ENCODE data around the gene PRM2.

The PRM2 gene

GRCh38 chr16:11319529-11320146, 43.4 kb upstream of the PRM2 start:
- no peak overlapping the region for H3K27ac ChIP-seq
- TF ChIP-seq CTCF (IDR thresholded peaks at IDR 0.05), result no peak
- no peak for TF ChIP-seq ZFX (IDR thresholded peaks at IDR 0.05; ENCODE audit: borderline replicate concordance)

- TF ChIP-seq ZFX (IDR thresholded peaks at IDR 0.05; ENCODE audit: borderline replicate concordance), result no peak
- TF ChIP-seq CTCF (IDR thresholded peaks at IDR 0.05), result no peak
- H3K27ac ChIP-seq, result no peak overlapping the region
Measured at GRCh38 chr16:11318817-11319216, 42.5 kb upstream of the PRM2 start.

GRCh38 chr16:11316331-11317015, 40.2 kb upstream of the PRM2 start:
- H3K27ac ChIP-seq, result no peak overlapping the region
- no peak for TF ChIP-seq ZFX (IDR thresholded peaks at IDR 0.05; ENCODE audit: borderline replicate concordance)
- no peak for TF ChIP-seq CTCF (IDR thresholded peaks at IDR 0.05)

GRCh38 chr16:11315510-11315909, 39.2 kb upstream of the PRM2 start:
- no peak for TF ChIP-seq CTCF (IDR thresholded peaks at IDR 0.05)
- TF ChIP-seq ZFX (IDR thresholded peaks at IDR 0.05; ENCODE audit: borderline replicate concordance), result no peak

GRCh38 chr16:11314309-11314894, 38.1 kb upstream of the PRM2 start:
- TF ChIP-seq ZFX (IDR thresholded peaks at IDR 0.05; ENCODE audit: borderline replicate concordance) (no peak), CTCF (IDR thresholded peaks at IDR 0.05) (no peak)
- H3K27ac ChIP-seq, result no peak overlapping the region

More at GRCh38 chr16:11315510-11315909, 39.2 kb upstream of the PRM2 start:
- H3K27ac ChIP-seq, result no peak overlapping the region

GRCh38 chr16:11313493-11314308, 37.4 kb upstream of the PRM2 start:
- TF ChIP-seq CTCF (IDR thresholded peaks at IDR 0.05), result no peak
- no peak for TF ChIP-seq ZFX (IDR thresholded peaks at IDR 0.05; ENCODE audit: borderline replicate concordance)
- no peak overlapping the region for H3K27ac ChIP-seq

Data from 22Rv1 (cell line).